K562 (cell line): ENCODE measurements around the gene TMEM61.

Experiments used
- CXXC5 ChIP-seq: fragments of 250-450 bp; sonication (Bioruptor Pico); IDR thresholded peaks from 2 replicates; pipeline ENCODE4 v1.8.0; 2022; ENCODE audit warnings: inconsistent platforms, mild to moderate bottlenecking, moderate library complexity
- POLR2AphosphoS5 ChIP-seq: IDR thresholded peaks from 2 replicates; pipeline ENCODE4 v1.6.1; 2011; ENCODE audit warnings: mild to moderate bottlenecking, low read depth, low read length, moderate library complexity; ENCODE audit not compliant: control insufficient read depth, insufficient read depth
- SOX6 ChIP-seq: fragments of 450-650 bp; IDR thresholded peaks from 2 replicates; pipeline ENCODE4 v1.6.1; 2014; ENCODE audit warnings: mild to moderate bottlenecking
- TCF7L2 ChIP-seq: fragments of 150-350 bp; IDR thresholded peaks from 2 replicates; pipeline ENCODE4 v1.6.1; 2016; ENCODE audit warnings: low read depth, mild to moderate bottlenecking, low read length, moderate library complexity
- TRIM28 ChIP-seq: fragments of 450-650 bp; IDR thresholded peaks from 2 replicates; pipeline ENCODE4 v1.6.1; 2017
- ZBTB17 ChIP-seq: fragments of 450-650 bp; formaldehyde crosslinking; IDR thresholded peaks from 2 replicates; pipeline ENCODE4 v1.4.0; 2020; ENCODE audit warnings: mild to moderate bottlenecking
- ZFP36 ChIP-seq: fragments of 150-350 bp; IDR thresholded peaks from 2 replicates; pipeline ENCODE4 v1.6.1; 2018; ENCODE audit warnings: low read length, low read depth; ENCODE audit not compliant: partially characterized antibody
- TF ChIP-seq, protein P1 (sequence below): fragments of 450-650 bp; IDR thresholded peaks from 2 replicates; pipeline ENCODE4 v1.6.1; 2016; ENCODE audit warnings: antibody characterized with exemption
- TF ChIP-seq, protein P2 (sequence below): sonication (generic); formaldehyde crosslinking; IDR thresholded peaks from 2 replicates; pipeline ENCODE4 v1.8.0; 2023; ENCODE audit warnings: missing genetic modification reagents, mild to moderate bottlenecking, borderline replicate concordance
- TF ChIP-seq, protein P3 (sequence below): fragments of 250-450 bp; sonication (Bioruptor Pico); IDR thresholded peaks from 2 replicates; pipeline ENCODE4 v1.4.0; 2020; ENCODE audit warnings: mild to moderate bottlenecking
- TF ChIP-seq, protein P4 (sequence below), 3 experiments: IDR thresholded peaks in 2 of 3; conservative IDR thresholded peaks in 1 of 3; 2 replicates each; pipeline ENCODE4 v1.5.1; 2011 to 2012; ENCODE audit warnings: low read length in 3 of 3, mild to moderate bottlenecking in 3 of 3, control low read depth in 2 of 3, improper control_type of control experiment in 1 of 3, inconsistent platforms in 1 of 3, low read depth in 1 of 3, mixed read lengths in 1 of 3, moderate library complexity in 1 of 3; ENCODE audit not compliant: insufficient read depth in 2 of 3

DNA sequence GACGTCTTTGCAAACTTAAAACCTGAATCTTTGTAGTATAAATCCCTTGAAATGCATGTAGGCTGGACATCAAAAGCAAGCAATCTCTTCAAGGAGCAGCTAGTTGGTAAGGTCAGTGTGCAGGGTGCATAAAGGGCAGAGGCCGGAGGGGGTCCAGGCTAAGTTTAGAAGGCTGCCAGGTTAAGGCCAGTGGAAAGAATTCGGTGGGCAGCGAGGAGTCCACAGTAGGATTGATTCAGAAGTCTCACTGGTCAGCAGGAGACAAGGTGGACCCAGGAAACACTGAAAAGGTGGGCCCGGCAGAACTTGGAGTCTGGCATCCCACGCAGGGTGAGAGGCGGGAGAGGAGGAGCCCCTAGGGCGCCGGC is 58.5 kb downstream of the TMEM61 start:
- no peak for TF ChIP-seq TRIM28
- TF ChIP-seq ZFP36, result no peak
- TF ChIP-seq, protein P1, sequence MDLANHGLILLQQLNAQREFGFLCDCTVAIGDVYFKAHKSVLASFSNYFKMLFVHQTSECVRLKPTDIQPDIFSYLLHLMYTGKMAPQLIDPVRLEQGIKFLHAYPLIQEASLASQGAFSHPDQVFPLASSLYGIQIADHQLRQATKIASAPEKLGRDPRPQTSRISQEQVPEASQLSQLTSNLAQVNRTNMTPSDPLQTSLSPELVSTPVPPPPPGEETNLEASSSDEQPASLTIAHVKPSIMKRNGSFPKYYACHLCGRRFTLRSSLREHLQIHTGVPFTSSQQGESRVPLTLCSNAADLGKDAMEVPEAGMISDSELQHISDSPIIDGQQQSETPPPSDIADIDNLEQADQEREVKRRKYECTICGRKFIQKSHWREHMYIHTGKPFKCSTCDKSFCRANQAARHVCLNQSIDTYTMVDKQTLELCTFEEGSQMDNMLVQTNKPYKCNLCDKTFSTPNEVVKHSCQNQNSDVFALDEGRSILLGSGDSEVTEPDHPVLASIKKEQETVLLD, result no peak
- TF ChIP-seq, protein P2, sequence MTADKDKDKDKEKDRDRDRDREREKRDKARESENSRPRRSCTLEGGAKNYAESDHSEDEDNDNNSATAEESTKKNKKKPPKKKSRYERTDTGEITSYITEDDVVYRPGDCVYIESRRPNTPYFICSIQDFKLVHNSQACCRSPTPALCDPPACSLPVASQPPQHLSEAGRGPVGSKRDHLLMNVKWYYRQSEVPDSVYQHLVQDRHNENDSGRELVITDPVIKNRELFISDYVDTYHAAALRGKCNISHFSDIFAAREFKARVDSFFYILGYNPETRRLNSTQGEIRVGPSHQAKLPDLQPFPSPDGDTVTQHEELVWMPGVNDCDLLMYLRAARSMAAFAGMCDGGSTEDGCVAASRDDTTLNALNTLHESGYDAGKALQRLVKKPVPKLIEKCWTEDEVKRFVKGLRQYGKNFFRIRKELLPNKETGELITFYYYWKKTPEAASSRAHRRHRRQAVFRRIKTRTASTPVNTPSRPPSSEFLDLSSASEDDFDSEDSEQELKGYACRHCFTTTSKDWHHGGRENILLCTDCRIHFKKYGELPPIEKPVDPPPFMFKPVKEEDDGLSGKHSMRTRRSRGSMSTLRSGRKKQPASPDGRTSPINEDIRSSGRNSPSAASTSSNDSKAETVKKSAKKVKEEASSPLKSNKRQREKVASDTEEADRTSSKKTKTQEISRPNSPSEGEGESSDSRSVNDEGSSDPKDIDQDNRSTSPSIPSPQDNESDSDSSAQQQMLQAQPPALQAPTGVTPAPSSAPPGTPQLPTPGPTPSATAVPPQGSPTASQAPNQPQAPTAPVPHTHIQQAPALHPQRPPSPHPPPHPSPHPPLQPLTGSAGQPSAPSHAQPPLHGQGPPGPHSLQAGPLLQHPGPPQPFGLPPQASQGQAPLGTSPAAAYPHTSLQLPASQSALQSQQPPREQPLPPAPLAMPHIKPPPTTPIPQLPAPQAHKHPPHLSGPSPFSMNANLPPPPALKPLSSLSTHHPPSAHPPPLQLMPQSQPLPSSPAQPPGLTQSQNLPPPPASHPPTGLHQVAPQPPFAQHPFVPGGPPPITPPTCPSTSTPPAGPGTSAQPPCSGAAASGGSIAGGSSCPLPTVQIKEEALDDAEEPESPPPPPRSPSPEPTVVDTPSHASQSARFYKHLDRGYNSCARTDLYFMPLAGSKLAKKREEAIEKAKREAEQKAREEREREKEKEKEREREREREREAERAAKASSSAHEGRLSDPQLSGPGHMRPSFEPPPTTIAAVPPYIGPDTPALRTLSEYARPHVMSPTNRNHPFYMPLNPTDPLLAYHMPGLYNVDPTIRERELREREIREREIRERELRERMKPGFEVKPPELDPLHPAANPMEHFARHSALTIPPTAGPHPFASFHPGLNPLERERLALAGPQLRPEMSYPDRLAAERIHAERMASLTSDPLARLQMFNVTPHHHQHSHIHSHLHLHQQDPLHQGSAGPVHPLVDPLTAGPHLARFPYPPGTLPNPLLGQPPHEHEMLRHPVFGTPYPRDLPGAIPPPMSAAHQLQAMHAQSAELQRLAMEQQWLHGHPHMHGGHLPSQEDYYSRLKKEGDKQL, result no peak
- no peak for TF ChIP-seq ZBTB17 (CRISPR knock-in tag)
- TF ChIP-seq TCF7L2, result no peak
- TF ChIP-seq POLR2AphosphoS5, result no peak
- TF ChIP-seq, protein P3, sequence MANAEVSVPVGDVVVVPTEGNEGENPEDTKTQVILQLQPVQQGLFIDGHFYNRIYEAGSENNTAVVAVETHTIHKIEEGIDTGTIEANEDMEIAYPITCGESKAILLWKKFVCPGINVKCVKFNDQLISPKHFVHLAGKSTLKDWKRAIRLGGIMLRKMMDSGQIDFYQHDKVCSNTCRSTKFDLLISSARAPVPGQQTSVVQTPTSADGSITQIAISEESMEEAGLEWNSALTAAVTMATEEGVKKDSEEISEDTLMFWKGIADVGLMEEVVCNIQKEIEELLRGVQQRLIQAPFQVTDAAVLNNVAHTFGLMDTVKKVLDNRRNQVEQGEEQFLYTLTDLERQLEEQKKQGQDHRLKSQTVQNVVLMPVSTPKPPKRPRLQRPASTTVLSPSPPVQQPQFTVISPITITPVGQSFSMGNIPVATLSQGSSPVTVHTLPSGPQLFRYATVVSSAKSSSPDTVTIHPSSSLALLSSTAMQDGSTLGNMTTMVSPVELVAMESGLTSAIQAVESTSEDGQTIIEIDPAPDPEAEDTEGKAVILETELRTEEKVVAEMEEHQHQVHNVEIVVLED (CRISPR knock-in tag), result no peak
- no peak for TF ChIP-seq CXXC5
- TF ChIP-seq SOX6, result no peak
- TF ChIP-seq, protein P4, sequence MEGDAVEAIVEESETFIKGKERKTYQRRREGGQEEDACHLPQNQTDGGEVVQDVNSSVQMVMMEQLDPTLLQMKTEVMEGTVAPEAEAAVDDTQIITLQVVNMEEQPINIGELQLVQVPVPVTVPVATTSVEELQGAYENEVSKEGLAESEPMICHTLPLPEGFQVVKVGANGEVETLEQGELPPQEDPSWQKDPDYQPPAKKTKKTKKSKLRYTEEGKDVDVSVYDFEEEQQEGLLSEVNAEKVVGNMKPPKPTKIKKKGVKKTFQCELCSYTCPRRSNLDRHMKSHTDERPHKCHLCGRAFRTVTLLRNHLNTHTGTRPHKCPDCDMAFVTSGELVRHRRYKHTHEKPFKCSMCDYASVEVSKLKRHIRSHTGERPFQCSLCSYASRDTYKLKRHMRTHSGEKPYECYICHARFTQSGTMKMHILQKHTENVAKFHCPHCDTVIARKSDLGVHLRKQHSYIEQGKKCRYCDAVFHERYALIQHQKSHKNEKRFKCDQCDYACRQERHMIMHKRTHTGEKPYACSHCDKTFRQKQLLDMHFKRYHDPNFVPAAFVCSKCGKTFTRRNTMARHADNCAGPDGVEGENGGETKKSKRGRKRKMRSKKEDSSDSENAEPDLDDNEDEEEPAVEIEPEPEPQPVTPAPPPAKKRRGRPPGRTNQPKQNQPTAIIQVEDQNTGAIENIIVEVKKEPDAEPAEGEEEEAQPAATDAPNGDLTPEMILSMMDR (IDR thresholded peaks at IDR 0.05 in 2 of 3, conservative IDR thresholded peaks at IDR 0.05 in 1 of 3; ENCODE audit: insufficient read depth in 2 of 3, low read depth in 1 of 3, low read length in 3 of 3), result no peak
